H1 (cell line): ENCODE data around the gene PTGIS. TPM values are rescaled to one million over a fixed set of nuclear protein-coding genes. Genes with fewer than 3 reads are reported as not detected.

ENCODE experiments used
- RFX5 ChIP-seq: IDR thresholded peaks from 2 replicates; pipeline ENCODE4 v1.6.1; 2011; ENCODE audit warnings: low read depth, low read length, improper control_type of control experiment, borderline replicate concordance
- polyA plus RNA-seq, 7 experiments: library from polyadenylated mRNA; depleted of rRNA in 3 of 7; stranded (reverse) in 5 of 7; unstranded in 2 of 7; fragments of >200 nt in 5 of 7; fragments of 200-250 nt in 2 of 7; gene quantifications; 1 replicate in 5 of 7; 2 replicates in 1 of 7; 4 replicates in 1 of 7; pipeline versions ENCODE4 v1.2.1 to v1.2.3, GENCODE V29; 2011 to 2013; ENCODE audit warnings: missing spikeins in 2 of 7, mixed read lengths in 2 of 7
- total RNA-seq: library from RNA; stranded (reverse); fragmentation: NEBNext Ultra II Directional; extraction: Animal tissue kit (Norgen Biotek cat#: 25700); gene quantifications from 2 replicates; pipeline ENCODE4 v1.2.1, GENCODE V29; 2021

Gene PTGIS
- total and polyA plus RNA-seq, 2 of the 8 experiments (the other 6 are each of a cell fraction or from before 2014, with no cell fraction given) = 29.9 to 35.5 TPM

DNA sequence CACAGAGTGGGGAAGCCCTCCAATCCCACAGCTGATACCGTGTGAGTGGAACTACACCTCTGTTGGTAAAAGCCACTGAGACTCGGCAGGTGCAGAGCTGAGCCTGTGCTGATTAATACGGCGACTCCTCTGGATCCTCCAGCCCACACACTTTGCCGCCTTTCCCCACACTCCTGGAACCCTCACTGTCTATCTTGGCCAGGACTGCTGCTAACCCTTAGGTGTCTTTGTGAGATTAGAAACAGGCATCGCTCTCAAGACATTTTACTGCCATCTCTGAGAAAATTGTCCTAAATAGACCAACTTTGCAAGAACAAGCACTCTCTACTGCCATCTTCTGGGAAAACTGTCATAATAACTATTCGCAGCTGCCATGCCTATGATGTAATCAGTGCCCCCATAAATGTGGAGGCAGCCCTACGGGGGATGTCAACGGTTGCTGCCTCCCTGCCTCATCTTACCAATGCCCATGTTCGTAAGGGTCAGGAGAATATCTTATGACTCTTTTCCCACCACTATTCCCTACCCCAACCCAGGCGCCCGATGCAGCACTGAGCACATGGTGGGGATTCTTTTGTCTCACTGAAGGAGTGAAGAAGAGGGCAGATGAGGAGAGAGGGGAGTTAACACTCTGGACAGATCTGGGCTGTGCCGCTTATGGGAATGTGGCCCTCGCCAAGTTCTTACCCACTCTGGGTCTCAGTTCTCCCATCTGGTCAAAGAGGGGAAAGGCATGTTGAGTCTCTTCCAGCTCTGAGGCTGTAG lies 59.3 kb downstream of the PTGIS start (continued):
- TF ChIP-seq RFX5 = no peak
